ENCODE results near the gene MS4A1.
"Not testable (repeated sequence)": the region's sequence is repeated elsewhere in the genome, so short reads cannot be mapped to it uniquely, and the experiment has no call there.

MS4A1 gene

DNA sequence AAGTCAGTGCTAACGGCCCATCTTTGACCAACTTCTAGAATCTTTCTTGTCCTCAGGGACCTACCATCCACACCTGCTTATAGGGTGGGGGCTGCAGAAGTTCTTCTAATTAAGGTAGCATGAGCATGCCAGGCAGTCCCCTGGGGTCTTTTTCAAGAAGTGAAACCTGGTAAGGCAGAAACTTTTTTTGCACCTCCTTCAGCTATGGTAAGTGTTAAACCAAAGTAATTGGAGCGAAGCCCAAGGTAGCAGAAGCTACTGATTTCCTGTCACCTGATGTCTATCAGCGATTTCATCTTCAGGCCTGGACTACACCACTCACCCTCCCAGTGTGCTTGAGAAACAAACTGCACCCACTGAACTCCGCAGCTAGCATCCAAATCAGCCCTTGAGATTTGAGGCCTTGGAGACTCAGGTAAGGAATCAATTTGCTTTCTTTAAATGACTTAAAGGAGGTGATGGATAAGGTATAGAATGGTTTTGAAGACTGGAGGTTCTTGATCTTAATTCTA lies at the start of gene MS4A1:
TSS of gene MS4A1 (plus strand) at position 317 of the 512 bp plus-strand sequence. CDS start 6,528 bp downstream, outside the sequence.
- H3K4me3 ChIP-seq (ENCODE audit: low read depth, low read length), result no peak within 1 kb of the TSS

DNA sequence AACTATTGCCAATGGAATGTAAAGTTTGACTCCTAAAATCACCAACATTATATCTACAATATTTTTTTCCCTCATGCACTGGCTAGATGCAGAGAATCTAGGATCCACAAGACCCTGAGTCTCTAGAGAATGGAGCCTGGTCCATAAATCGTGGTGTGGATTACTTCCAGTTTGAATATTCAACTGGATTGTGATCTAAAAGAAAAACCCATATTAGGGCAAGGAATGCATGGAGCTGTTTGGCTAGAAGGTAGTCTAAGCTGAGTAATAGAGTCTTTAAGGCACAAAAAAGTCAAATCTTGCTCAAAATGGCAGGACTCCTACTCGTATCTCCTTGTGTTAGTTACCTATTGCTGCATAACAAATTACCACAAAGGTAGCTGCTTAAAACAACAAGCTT lies 35.6 kb upstream of the MS4A1 start:
- no peak overlapping the region for H3K4me3 ChIP-seq (ENCODE audit: low read depth, low read length)

DNA sequence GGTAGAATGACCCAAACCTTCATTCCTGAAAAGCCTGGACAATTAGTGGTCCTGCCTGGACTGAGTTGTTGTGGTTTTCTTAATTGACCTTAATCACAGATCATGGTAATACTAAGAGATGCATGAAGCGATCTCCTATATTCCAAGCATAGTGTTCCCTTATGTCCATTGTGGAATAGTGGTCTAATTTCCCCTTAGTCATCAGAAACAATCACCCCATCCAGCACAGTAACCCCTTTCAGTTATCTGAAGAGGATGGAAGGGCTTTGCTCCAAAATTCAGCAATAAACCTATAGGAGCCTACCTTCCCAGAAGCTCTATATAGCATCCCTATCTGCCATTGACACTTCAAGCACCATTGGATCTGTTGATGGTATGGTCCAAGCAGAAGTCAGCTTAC lies 33.0 kb upstream of the MS4A1 start:
- no peak overlapping the region for H3K4me3 ChIP-seq (ENCODE audit: low read depth, low read length)

DNA sequence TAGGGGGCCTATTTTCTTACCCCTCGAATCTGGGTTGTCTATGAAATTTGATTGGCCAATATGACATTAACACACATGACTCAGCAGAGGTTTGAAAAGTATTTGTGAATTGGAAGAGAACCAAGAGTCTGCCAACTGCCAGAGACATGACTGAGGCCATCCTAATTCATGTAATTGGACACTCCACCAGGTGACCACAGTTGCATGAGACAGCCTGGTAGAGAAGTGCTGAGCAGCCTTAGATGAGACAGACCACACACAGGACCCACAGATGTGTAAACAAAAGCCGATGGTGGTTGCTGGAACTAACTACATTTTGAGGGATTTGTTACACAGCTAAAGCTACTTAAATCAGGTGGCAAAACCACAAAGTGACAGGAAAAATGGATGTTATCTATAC lies 27.1 kb upstream of the MS4A1 start:
- no peak overlapping the region for H3K4me3 ChIP-seq (ENCODE audit: low read depth, low read length)

DNA sequence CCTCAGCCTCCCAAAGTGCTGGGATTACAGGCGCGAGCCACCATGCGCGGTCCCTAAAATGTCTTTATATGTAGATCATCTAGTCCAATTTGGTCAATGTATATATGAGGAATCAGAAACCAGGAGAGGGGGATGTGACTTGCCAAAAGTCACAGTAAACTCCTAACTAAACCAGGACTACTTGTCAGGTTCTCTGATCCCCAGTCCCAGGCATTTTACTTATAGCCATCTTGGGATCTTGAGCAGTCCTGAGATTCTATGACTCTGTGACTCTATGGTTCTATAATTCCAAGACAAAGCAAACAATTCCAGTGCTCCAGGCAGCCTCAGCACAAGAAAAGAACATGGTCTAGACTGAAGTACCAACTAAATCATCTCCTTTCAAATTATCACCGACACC lies 26.4 kb upstream of the MS4A1 start, which contains the start of gene MS4A5:
TSS of gene MS4A5 (plus strand) at position 301 of the 400 bp plus-strand sequence. CDS start 103 bp downstream, outside the sequence.
- no peak within 1 kb of the TSS for H3K4me3 ChIP-seq (ENCODE audit: low read depth, low read length)

DNA sequence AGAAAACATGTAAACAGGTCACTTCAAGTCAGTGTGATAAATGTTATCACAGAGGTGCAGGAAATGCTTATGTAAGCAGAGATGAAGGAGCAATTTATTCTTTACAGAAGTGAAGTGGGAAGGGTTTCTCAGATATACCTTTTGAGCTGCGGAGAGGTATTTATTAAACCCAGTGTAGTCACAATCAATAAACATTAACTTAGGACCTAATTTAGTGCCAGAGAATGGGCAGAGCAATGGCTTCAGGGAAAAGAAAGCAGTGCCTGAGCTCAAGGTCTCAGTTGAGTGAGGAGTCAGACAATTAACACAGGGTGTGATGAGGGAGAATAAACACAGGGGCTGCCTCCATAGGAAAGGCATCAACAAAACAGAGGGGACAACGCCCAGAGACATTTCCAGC lies 24.4 kb upstream of the MS4A1 start:
- no peak overlapping the region for H3K4me3 ChIP-seq (ENCODE audit: low read depth, low read length)

DNA sequence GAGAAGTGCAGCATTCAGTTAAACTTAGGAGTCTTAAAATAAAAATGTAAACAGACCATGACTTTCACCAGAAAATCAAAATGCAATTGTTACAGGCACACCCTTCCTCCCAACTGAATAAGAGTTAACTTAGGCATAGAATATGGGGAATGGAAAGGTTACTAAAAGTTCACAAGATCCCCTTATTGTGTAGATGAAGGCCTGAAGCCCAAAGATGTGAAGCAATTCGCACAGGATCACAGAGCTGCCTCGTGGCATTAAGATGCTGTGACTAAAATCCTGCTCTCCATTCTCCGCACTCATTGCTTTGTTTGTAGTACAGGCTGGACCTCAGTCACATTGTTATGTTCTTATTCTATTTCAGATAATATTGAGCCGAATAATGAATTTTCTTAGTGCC lies 22.2 kb upstream of the MS4A1 start:
- no peak overlapping the region for H3K4me3 ChIP-seq (ENCODE audit: low read depth, low read length)

DNA sequence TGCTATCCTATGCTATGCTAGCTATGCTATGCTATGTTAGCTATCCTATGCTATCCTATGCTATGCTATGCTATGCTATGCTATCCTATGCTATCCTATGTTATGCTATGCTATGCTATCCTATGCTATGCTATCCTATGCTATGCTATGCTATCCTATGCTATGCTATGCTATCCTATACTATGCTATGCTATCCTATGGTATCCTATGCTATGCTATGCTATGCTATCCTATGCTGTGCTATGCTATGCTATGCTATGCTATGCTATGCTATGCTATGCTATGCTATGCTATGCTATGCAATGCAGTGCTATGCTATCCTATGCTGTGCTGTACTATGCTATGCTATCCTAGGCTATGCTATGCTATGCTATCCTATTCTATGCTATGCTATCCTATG lies 8.6 kb upstream of the MS4A1 start:
- no peak overlapping the region for H3K4me3 ChIP-seq (ENCODE audit: low read depth, low read length)

DNA sequence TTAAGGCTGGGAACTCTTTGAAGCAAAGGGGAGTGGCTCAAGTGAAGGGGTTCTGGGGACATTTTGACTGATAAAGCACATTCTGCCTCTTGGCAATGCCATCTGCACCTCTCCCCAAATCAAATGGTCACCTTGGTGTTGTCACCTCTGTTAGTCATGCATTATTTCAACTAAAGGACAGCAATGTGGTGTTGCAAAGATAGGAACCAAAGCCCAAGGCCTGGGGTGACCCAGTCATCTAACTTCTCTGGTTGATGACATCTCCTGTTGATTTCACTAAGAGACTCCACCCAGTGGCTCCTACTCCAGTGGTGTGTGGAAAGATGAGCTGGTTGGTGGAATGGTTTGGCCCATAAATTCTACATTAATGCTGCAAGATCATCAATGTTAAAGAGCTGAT lies 7.8 kb upstream of the MS4A1 start:
- H3K4me3 ChIP-seq (ENCODE audit: low read depth, low read length), result no peak overlapping the region

DNA sequence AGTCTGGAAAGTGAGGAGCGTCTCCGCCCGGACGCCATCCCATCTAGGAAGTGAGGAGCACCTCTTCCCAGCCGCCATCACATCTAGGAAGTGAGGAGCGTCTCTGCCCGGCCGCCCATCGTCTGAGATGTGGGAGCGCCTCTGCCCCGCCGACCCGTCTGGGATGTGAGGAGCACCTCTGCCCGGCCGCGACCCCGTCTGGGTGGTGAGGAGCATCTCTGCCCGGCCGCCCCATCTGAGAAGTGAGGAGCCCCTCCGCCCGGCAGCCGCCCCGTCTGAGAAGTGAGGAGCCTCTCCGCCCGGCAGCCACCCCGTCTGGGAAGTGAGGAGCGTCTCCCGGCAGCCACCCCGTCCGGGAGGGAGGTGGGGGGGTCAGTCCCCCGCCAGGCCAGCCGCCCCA lies 4.5 kb upstream of the MS4A1 start:
- not testable (repeated sequence) for H3K4me3 ChIP-seq (ENCODE audit: low read depth, low read length)

DNA sequence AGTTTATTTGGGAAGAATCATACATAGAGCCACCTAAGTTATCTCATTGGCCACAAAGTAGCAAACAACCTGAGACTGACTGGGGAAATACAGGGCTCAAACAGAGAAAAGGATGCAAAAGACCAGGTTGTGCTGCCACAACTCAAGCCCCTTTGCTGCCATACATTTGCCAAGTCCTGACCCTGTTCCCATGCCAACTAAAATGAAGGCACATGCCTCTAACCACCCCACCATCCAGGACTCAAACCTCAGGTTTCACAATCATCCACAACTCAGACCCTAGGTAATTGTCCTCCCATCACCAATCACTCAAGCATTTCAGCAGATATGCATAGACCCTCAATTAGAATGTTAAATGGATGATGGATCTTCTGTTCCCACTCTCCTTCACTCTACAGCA lies 1.4 kb upstream of the MS4A1 start:
- H3K4me3 ChIP-seq (ENCODE audit: low read depth, low read length), result no peak overlapping the region

DNA sequence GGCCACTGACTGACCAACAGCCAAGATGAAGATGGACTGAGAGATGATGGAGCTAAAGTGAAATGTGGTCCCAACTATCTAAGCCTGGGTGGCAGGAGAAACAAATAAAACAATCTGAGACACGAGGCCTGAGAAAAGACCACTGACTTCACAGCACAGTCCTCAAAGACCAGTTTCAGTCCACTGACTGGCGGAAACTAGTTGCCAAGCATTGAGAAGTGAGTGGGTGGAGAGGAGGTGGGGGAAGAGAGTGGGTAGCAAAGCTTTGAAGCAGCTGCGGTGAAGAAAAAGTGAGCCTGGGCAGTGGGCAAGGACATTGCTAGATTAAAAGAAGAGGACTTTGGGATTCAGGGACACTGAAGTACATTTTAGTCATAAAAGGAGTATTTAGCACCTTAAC lies 1.9 kb downstream of the MS4A1 start:
- H3K4me3 ChIP-seq (ENCODE audit: low read depth, low read length), result no peak overlapping the region

DNA sequence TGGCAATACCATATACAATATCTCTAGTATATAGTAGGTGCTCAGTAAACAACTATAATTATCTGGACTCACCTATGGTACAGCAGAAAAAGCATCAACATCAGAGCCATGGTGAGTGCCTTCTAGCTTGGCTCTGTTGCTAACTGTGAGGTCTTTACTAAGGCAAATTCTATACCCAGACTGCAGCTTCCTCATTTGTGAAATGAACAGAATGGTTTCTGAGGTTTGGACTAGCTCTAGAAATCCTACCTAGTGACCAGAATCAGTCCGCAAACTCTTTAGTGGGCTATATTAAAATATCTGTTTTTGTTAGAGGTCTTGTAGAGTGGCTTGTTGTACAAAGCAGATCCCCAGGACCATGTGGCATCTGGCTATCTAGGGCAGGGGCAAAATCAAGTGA lies 3.7 kb downstream of the MS4A1 start:
- H3K4me3 ChIP-seq (ENCODE audit: low read depth, low read length), result no peak overlapping the region

DNA sequence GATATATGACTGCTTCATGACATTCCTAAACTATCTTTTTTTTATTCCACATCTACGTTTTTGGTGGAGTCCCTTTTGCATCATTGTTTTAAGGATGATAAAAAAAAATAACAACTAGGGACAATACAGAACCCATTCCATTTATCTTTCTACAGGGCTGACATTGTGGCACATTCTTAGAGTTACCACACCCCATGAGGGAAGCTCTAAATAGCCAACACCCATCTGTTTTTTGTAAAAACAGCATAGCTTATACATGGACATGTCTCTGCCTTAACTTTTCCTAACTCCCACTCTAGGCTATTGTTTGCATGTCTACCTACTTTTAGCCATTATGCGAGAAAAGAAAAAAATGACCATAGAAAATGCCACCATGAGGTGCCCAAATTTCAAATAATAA lies 13.2 kb downstream of the MS4A1 start:
- no peak overlapping the region for H3K4me3 ChIP-seq (ENCODE audit: low read depth, low read length)

DNA sequence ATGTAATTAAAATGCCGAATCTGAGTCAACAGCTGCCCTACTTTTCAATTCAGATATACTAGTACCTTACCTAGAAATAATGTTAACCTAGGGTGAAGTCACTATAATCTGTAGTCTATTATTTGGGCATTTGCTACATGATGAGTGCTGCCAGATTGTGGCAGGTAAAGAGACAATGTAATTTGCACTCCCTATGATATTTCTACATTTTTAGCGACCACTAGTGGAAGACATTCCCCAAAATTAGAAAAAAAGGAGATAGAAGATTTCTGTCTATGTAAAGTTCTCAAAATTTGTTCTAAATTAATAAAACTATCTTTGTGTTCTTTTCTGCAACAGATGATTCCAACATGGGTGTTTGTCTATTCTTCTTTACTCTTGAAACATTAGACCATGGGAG lies 14.1 kb downstream of the MS4A1 start:
- H3K4me3 ChIP-seq (ENCODE audit: low read depth, low read length), result no peak overlapping the region

DNA sequence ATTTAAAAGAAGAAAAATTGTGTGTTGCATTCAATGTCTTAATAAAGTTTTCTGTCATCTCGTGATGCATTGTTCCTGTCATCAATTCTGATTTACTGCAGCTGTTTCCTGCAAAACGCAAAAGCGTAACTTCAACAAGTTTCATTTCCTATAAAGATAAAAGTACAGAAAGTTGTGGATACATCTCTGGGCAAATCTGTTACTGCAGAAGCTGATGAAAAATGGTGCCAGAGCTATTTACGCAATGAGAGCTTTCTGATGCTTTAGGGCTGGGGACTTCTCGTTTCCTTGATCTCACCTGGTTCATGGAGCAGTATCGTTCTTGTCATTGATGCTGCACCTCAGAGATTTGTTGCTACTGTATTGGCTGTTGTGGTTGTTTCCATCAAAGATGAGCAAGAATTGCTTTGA lies 21.4 kb downstream of the MS4A1 start:
- H3K4me3 ChIP-seq (ENCODE audit: low read depth, low read length), result no peak overlapping the region

DNA sequence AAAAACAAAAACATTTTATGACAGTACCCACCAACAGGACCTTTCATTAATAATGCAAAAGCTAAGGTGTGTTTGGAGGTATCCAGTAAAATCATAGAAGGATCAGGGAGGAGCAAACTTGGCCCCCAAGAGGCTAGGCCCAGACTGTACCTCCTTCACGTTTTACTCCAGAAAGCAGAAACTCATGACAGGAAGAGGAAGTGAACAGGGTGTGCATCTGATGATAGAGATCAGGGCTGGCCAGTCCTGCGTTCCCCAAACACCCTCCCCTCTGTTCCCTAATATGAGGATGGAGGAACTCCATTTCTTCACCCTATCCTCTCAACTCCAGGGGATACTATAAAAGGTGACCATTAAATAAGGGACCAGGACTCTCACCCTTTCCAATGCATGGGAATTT lies 26.7 kb downstream of the MS4A1 start:
- H3K4me3 ChIP-seq (ENCODE audit: low read depth, low read length), result no peak overlapping the region

DNA sequence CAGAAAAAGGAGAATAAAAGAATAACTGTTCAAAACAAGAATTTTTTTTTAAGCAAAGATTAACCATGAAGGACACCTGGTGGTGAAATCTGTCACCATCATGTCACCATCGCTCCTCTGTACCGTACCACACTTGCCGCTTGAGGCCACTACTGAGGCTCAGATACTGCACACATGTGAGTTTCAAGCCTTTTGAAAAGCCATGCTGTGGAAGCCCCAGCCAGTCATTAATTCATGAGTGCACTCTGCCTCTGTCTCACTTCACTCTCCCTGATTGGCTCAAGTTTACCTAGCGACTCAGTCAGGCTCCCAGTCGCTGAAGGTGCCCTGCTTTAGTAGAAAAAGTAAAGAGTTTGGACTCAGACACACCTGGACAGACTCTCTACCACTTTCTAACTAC lies 30.3 kb downstream of the MS4A1 start:
- no peak overlapping the region for H3K4me3 ChIP-seq (ENCODE audit: low read depth, low read length)

DNA sequence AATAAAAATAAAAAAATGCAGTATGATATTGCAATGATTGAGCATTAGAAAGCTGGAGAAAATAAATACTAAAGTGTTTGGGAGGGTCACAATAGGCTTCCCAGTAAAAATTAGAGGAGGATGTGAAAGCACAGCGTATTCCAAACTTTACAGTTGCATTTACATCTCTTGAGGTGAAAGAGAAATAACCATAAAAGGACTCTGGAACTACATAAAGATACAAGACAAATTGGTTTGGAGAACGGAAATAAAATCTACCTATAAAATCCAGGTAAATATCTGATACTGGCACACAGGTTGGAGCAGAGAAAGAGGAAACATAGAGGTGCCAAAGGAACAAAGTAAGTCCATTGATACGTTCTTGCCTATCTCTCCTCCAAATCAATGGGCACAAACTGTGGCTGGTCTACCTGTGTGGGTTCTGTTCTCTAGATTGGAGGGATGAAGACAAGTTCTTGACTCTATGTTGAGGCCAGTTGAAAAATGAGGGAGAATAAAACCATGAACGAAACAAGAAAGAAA lies 36.9 kb downstream of the MS4A1 start, which contains the start of gene MS4A12:
TSS of gene MS4A12 (plus strand) at position 291 of the 522 bp plus-strand sequence. CDS start 4,541 bp downstream, outside the sequence.
- H3K4me3 ChIP-seq (ENCODE audit: low read depth, low read length), result no peak within 1 kb of the TSS

DNA sequence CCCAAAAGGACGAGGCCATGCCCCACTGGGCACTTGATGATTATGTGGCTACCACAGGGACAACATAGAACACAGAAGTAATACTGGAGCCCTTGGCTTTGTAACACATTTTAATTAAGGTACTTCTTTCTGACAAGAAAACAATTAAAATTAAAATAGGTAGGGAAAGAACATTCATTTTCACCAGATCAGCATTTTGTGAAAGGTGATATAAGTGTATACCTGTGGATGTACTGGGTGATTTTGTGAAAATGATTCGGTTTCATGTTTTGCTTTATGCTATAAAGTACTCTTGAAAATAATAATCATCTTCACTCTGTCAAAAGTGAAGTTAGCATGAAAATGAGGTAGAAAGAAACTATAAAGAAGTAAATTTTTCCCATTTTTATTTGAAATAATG lies 37.8 kb downstream of the MS4A1 start:
- no peak overlapping the region for H3K4me3 ChIP-seq (ENCODE audit: low read depth, low read length)

DNA sequence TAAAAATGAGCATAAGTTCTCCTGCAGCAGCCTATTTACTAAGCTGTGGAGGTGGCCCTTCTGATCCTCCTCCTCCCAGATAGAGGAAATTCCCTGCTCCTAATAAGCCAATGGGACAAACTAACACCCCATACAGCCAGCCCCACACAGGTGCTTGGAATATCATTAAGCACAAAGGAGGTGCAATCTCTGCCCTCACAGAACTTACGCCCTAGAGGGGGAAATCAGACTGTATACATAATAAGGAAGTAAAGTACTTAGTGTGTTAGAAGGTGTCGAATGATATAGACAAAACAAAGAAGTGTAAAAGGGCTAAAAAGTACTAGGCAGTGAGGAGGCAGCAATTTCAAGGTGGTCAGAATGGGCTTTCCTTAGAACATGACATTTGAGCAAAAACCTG lies 42.8 kb downstream of the MS4A1 start:
- no peak overlapping the region for H3K4me3 ChIP-seq (ENCODE audit: low read depth, low read length)

DNA sequence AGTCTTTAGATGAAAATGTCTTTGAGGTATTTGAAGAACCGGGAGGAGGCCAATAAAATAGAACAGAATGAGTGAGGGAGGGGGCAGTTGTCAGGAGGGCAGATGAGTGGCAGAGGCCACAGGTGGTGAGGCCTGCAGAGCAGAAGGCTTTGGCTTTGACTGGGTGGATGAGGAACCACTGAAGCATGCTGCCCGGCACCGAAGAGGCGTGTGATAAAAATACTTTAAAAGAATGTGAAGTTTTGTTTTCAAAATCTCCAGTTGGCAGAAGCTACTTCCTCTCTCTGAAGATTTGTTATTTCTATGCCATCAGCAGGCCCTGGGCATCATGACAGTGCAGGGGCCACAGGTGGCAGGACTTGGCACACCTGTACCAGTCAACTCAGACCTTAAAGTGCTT lies 43.2 kb downstream of the MS4A1 start:
- H3K4me3 ChIP-seq (ENCODE audit: low read depth, low read length), result no peak overlapping the region

DNA sequence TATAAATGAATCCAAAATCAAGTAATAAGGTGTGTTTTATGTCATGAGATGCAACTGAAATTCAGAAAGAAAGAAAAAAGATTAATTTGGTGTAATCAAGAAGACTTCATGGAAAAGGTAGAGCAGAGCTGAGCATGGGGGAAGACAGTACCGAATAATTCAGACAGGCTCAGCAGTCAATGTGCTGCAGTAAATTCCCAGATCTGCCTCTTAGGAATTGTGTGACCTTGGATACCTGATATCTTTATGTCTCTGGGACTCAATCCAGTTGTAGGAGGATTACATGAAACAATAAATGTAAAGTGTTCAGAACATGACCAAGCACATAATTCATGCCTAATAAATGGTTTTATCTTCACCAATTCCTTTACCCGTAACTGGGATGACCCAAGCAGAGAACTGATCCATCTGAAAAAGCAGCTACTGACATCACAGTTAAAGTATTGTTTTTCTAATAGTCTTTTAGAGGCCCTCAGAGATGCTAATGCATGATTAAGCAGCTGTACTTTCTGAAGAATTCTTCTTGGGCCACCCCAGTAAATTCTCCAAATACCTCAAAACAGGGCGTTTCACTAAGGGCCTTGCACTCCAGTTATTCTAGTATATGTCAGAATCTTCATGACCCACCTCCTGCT lies 44.7 kb downstream of the MS4A1 start:
- H3K4me3 ChIP-seq (ENCODE audit: low read depth, low read length), result no peak overlapping the region
